Astrocyte of the cerebellum (primary cell): ENCODE measurements around the gene FBXW12.
"Not testable (repeated sequence)": the region's sequence is repeated elsewhere in the genome, so short reads cannot be mapped to it uniquely, and the experiment has no call there.

Experiments used
- DNase-seq: peaks from one replicate; pipeline ENCODE4 v3.0.0-alpha.2; 2011; ENCODE audit warnings: low read depth
- H3K4me3 ChIP-seq: 2 replicates; pipeline ENCODE4 v1.5.1; 2011; ENCODE audit warnings: mild to moderate bottlenecking, low read depth, low read length, moderate library complexity
- CTCF ChIP-seq: IDR thresholded peaks from 2 replicates; pipeline ENCODE4 v1.5.1; 2012; ENCODE audit warnings: low read length, low read depth, moderate library complexity, mild to moderate bottlenecking; ENCODE audit errors: missing control alignments
- in situ Hi-C: cut with HindIII; loops from 2 replicates; pipeline ENCODE4 v1.10.0; 2017; ENCODE audit warnings: low sequenced_read_pairs

Gene FBXW12, protein sequence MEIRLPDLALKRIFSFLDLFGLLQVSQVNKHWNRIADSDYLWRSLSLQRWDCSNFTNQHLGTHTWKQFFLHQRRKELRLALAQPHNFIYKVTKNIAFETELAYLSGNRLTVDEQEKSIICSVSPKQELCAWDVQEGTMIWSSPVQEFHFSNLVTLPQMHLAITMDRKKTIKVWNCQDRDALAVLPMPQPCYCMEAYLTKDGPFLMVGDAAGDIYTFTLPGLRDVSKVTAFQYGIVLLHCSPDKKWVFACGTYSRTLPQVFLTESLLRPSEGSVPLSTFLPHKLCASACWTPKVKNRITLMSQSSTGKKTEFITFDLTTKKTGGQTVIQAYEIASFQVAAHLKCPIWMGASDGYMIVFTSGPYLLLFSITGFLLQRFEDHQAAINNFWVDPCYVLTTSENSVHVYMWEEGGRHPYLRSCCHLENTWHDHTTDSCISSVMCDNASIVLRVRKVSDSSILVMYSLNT

GRCh38 chr3:48371651-48372376, at the start of gene FBXW12:
FBXW12 (plus strand) TSS chr3:48372219; CDS start chr3:48372768, 549 bp downstream.
- no peak for TF ChIP-seq CTCF
- H3K4me3 ChIP-seq: no peak within 1 kb of the TSS
- in situ Hi-C loops: no loop called here
- no peak for DNase-seq

DNA sequence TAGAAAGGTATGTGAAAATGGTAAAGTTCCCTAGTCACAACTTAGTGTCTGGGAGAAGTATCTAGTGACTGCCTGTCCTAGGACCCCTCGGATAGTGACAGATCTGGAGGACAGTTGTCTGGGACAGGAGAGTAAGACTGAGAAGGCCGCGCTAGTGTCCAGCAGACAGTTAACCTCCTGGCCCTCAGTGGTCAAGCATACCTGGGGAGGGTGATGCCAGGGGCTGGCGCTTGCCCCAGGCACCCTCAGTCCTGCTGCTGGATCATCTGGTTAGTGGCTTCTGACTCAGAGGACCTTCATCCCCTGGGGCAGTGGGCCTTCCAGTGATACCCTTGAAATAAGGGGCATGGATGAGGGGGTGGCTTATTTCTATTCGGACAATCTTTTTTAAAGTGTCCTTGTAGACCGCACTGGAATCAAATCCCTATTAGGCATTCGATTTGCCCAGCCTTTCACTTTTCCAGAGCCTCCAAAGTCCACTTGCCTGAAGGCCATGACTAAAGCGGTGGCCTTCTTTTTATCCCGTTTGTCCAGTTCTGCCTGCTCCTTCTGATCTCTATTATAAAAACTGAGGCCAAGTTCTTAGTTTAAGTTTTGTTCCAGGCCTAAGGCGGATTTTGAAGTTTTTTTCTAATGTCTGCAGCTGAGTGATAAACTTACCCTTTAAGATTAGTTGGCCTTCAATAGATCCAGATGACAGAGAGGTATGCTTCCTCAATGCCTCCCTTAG, 40.1 kb upstream of the FBXW12 start:
- DNase-seq, in situ Hi-C loops, H3K4me3 ChIP-seq: not testable (repeated sequence)

DNA sequence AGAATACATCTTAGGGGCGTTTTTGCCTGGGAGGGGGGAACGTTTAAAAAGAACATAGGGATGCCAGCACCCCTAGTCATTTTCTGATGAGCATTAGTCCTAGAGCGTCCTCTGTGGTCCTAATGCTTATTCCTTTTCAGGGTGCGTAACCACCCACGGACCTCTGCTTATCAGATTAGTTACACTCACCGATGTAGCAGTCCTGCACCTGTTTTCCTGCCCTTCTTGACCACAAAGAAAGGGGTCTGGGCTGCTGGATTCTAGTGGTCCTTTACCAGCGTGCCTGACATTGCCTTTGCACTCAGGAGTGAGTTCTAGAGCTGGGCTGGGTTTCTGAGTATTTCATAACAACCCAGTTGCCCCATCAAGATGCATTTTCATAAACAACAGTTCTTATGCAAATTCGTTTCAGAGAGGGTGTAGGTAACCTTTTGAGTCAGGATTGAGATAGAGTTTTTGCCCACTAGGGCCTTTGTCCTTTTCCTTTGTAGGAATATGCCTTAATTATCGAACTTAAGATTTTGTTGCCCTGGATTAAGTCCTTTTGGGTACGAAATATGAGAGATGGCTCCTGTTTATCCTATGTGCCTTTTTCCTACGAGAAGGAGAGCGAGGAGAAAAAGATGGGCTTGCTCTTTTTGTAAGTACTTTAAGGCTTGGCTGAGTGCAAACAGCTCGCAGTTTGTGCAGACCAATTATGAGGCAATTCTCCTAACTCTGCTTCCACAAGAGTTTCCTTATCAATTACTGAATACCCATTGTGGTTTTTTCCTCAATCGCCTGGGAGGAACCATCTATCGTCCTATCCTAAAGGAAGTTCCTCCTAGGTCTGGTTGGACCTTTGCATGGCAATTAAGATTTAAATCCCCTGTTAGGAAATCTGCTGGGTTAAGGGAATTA, 38.4 kb upstream of the FBXW12 start, which contains the start of gene SPINK8:
SPINK8 (minus strand) TSS at position 316 of the 900 bp plus-strand sequence. CDS start 5,320 bp downstream, outside the sequence.
- DNase-seq, in situ Hi-C loops, H3K4me3 ChIP-seq: not testable (repeated sequence)

DNA sequence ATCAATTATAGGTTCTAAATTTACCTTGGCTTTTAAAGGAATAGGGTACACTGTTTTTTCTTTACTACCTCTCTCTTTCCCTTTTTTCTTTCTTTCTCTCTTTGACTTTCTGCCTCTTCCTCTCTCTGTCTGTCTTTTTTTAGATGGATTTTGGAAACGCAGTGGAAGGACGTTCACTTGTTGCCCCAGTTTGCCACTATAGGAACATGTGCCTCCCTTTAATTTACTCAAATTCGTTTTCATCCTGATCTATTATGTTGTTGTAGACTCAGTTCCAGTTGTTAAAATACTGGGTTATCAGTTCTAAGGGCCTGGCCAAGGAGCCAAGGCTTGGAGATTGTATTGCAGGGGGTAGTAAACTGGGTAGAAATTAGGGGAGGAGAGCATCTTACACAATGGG, 37.4 kb upstream of the FBXW12 start:
- H3K4me3 ChIP-seq: no peak overlapping the region
- TF ChIP-seq CTCF: no peak
- no peak for DNase-seq
- in situ Hi-C loops: no loop called here

DNA sequence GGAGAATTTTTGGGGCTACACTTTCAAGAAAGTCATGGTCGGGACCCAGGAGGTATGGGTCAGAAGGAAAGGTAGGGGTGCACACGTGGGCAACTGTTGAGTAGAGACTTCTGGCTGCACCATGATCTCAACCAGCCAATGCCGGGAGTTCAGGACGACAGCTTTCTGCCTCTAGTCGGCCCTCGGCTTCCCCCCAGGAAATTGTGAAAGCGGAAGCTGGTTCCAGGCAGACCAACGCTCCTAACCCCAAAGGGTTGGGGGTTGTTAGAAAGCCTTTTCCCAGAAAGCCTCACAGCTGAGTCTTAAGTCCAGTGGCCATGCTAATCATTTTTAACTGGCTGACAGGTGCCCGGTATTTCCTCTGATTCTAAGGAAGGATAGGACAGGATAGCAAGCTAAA, 36.7 kb upstream of the FBXW12 start:
- in situ Hi-C loops, H3K4me3 ChIP-seq, DNase-seq: not testable (repeated sequence)

DNA sequence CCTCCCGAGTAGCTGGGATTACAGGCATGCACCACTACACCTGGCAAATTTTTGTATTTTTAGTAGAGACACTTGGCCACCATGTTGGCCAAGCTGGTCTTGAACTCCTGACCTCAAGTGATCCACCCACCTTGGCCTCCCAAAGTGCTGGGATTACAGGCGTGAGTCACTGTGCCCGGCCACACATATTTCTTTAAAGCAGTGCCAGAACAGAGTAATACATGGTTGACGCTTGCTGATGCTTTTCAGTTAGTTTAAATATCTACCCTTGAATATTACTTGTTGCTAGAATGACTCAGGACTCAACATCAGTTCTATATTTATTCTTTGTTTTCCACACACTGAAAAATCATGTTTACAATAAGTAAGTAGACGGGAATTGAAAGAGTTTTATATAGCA, 34.5 kb upstream of the FBXW12 start:
- in situ Hi-C loops, DNase-seq, H3K4me3 ChIP-seq: not testable (repeated sequence)

GRCh38 chr3:48338635-48339034, 33.4 kb upstream of the FBXW12 start:
- no peak for DNase-seq
- TF ChIP-seq CTCF: no peak
- H3K4me3 ChIP-seq: no peak overlapping the region
- in situ Hi-C loops: no loop called here

GRCh38 chr3:48343432-48343831, 28.6 kb upstream of the FBXW12 start:
- no peak for DNase-seq
- no peak overlapping the region for H3K4me3 ChIP-seq

More at GRCh38 chr3:48343432-48343831, 28.6 kb upstream of the FBXW12 start:
- in situ Hi-C loops: no loop called here
- TF ChIP-seq CTCF: no peak
